HEK293T (cell line): ENCODE data around the gene PAM16.

Source experiments
- ELF4 ChIP-seq: fragments of 450-650 bp; IDR thresholded peaks from 2 replicates; pipeline ENCODE4 v1.6.1; 2017; ENCODE audit warnings: antibody characterized with exemption
- FOXA1 ChIP-seq: fragments of 450-650 bp; IDR thresholded peaks from 2 replicates; pipeline ENCODE4 v1.6.1; 2016; ENCODE audit warnings: mild to moderate bottlenecking
- FOXK2 ChIP-seq: fragments of 450-650 bp; IDR thresholded peaks from 2 replicates; pipeline ENCODE4 v1.6.1; 2016; ENCODE audit warnings: mild to moderate bottlenecking
- HDGF ChIP-seq: fragments of 450-650 bp; IDR thresholded peaks from 2 replicates; pipeline ENCODE4 v1.6.1; 2017; ENCODE audit warnings: antibody characterized with exemption, borderline replicate concordance
- SP1 ChIP-seq: fragments of 450-650 bp; IDR thresholded peaks from 2 replicates; pipeline ENCODE4 v1.6.1; 2017

GRCh38 chr16:4295581-4295980 is 55.5 kb downstream of the PAM16 start:
- TF ChIP-seq HDGF (no peak), SP1 (no peak), FOXA1 (no peak), FOXK2 (no peak), ELF4 (no peak)
